Ishikawa (cell line): Measurements from ENCODE around the gene SPDYC.

ENCODE experiments used
- CREB1 ChIP-seq: IDR thresholded peaks from 2 replicates; pipeline ENCODE4 v1.6.1; 2012; ENCODE audit warnings: low read depth
- EGR1 ChIP-seq: IDR thresholded peaks from 2 replicates; pipeline ENCODE4 v1.6.1; 2012
- EP300 ChIP-seq: IDR thresholded peaks from 2 replicates; pipeline ENCODE4 v1.6.1; 2012; ENCODE audit warnings: borderline replicate concordance
- FOXM1 ChIP-seq: IDR thresholded peaks from 2 replicates; pipeline ENCODE4 v1.6.1; 2012; ENCODE audit warnings: low read depth, borderline replicate concordance
- MAX ChIP-seq: IDR thresholded peaks from 2 replicates; pipeline ENCODE4 v1.6.1; 2012
- RAD21 ChIP-seq: IDR thresholded peaks from 2 replicates; pipeline ENCODE4 v1.6.1; 2012; ENCODE audit warnings: low read depth
- REST ChIP-seq: IDR thresholded peaks from 2 replicates; pipeline ENCODE4 v1.6.1; 2012; ENCODE audit warnings: low read depth, mild to moderate bottlenecking
- TAF1 ChIP-seq: IDR thresholded peaks from 2 replicates; pipeline ENCODE4 v1.6.1; 2012; ENCODE audit warnings: low read depth, mild to moderate bottlenecking
- TCF12 ChIP-seq: IDR thresholded peaks from 2 replicates; pipeline ENCODE4 v1.6.1; 2012; ENCODE audit warnings: low read depth
- TEAD4 ChIP-seq: IDR thresholded peaks from 2 replicates; pipeline ENCODE4 v1.6.1; 2012
- USF1 ChIP-seq: IDR thresholded peaks from 2 replicates; pipeline ENCODE4 v1.6.1; 2012
- YY1 ChIP-seq: IDR thresholded peaks from 2 replicates; pipeline ENCODE4 v1.6.1; 2012; ENCODE audit warnings: low read depth

- TF ChIP-seq RAD21 (no peak), REST (no peak), EGR1 (no peak), EP300 (no peak), YY1 (no peak), FOXM1 (no peak), CREB1 (no peak), TAF1 (no peak), TEAD4 (no peak), MAX (no peak), TCF12 (no peak), USF1 (no peak)
Observed at GRCh38 chr11:65124480-65125196, 45.4 kb upstream of the SPDYC start.
